ENCODE measurements around the gene SGF29.
"Not testable (repeated sequence)": the region's sequence is repeated elsewhere in the genome, so short reads cannot be mapped to it uniquely, and the experiment has no call there.

SGF29 gene

DNA sequence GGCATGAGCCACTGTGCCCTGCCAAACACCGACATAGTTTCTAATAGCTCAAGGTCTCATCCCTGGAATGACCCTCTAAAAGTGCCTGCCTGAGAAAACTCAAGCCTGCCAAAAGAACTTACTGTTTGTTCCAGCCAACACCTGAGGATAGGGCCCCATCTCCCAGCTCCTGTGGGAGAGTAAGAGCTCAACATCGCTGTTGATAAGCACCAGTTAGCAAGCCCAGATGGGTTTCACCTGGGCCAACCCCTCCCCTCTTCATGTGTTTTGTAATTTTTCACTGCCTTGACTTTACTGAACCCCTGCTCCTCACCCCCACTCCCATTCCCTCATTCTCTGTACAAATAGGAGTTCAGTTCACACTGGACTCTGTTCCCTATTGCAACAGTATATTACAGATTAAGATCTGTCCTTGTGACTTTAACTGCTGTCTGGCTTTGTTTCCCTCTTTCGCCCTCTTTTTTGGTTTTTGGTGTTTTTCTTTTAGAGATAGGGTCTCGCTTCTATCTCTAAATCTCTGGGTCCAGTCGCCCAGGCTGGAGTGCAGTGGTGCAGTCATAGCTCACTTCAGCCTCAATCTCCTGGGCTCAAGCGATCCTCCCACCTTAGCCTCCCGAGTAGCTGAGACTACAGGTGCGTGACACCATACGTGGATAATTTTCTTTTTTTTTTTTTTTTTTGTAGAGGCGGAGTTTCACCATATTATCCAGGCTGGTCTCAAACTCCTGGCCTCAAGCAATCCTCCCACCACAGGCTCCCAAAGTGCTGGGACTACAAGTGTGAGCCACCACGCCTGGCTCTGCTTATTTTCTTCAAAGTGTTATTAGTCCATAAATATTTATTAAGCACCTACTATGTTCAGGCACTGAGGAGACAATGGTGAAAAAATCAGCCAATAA lies 27.3 kb upstream of the SGF29 start:
- no peak for DNase-seq (ENCODE audit: low read depth)
- TF ChIP-seq, protein P1, sequence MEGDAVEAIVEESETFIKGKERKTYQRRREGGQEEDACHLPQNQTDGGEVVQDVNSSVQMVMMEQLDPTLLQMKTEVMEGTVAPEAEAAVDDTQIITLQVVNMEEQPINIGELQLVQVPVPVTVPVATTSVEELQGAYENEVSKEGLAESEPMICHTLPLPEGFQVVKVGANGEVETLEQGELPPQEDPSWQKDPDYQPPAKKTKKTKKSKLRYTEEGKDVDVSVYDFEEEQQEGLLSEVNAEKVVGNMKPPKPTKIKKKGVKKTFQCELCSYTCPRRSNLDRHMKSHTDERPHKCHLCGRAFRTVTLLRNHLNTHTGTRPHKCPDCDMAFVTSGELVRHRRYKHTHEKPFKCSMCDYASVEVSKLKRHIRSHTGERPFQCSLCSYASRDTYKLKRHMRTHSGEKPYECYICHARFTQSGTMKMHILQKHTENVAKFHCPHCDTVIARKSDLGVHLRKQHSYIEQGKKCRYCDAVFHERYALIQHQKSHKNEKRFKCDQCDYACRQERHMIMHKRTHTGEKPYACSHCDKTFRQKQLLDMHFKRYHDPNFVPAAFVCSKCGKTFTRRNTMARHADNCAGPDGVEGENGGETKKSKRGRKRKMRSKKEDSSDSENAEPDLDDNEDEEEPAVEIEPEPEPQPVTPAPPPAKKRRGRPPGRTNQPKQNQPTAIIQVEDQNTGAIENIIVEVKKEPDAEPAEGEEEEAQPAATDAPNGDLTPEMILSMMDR (IDR thresholded peaks at IDR 0.05; ENCODE audit: low read depth, low read length, missing control alignments), result no peak
- in situ Hi-C loops (cut with HindIII; ENCODE audit: low sequenced_read_pairs), result no loop called here
- H3K4me3 ChIP-seq (ENCODE audit: low read depth, low read length), result no peak overlapping the region

DNA sequence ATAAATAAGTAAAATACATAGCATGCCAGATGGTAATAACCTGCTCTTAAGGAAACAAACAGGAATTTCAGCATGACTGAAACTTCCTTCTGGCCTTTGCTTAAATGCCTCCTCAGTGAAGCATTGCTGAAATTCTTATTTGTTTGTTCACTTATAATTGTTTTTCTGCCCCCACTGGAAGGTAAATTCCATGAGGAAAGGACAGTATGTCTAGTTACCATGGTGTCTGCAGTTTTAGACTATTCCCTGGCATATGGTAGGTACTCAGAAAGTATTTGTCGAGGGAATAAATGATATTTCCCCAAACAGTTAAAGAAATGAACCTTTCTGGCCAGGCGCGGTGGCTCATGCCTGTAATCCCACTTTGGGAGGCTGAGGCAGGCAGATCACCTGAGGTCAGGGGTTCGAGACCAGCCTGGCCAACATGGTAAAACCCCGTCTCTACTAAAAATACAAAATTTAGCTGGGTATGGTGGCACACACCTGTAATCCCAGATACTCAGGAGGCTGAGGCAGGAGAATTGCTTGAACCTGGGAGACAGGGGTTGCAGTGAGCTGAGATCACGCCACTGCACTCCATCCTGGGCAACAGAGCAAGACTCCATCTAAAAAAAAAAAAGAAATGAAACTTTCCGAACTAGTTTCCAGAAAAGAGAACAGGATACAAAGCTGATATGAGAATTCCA lies 26.5 kb upstream of the SGF29 start:
- DNase-seq (ENCODE audit: low read depth); in situ Hi-C loops (cut with HindIII; ENCODE audit: low sequenced_read_pairs); H3K4me3 ChIP-seq (ENCODE audit: low read depth, low read length): not testable (repeated sequence)

DNA sequence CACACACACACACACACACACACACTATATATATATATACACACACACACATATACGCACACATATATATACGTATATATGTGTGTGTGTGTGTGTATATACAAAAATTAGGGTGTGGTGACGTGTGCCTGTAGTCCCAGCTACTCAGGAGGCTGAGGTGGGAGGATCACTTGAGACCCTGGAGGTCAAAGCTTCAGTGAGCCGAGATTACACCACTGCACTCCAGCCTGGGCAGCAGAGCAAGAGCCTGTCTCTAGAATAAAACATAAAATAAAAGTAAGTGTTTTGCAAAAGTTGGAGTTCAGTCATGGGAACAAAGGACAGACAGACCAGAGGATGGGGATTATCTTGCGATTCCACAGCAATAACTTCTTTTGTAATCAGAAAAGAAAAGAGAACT lies 25.7 kb upstream of the SGF29 start:
- H3K4me3 ChIP-seq (ENCODE audit: low read depth, low read length), result no peak overlapping the region
- no peak for DNase-seq (ENCODE audit: low read depth)
- in situ Hi-C loops (cut with HindIII; ENCODE audit: low sequenced_read_pairs), result no loop called here
- TF ChIP-seq, protein P1 (IDR thresholded peaks at IDR 0.05; ENCODE audit: low read depth, low read length, missing control alignments), result no peak

DNA sequence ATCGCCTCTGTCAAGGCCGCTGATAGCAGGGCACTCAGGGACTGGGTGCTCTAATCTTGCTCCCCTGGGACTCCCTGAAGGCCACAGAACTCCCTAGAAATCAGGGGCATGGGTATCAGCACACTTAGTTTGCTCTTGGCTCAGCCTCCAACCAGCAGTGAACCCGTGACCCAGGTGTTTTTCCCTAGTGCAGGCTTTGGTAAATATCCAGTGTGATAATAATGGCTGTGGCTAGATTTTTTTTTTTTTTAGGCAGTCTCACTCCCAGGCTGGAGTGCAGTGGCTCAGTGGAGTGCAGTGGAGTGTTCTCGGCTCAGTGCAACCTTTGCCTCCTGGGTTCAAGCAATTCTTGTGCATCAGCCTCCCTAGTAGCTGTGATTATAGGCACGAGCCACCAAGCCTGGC lies 25.3 kb upstream of the SGF29 start:
- no peak for DNase-seq (ENCODE audit: low read depth)
- H3K4me3 ChIP-seq (ENCODE audit: low read depth, low read length), result no peak overlapping the region
- TF ChIP-seq, protein P1 (IDR thresholded peaks at IDR 0.05; ENCODE audit: low read depth, low read length, missing control alignments), result no peak
- in situ Hi-C loops (cut with HindIII; ENCODE audit: low sequenced_read_pairs), result no loop called here

DNA sequence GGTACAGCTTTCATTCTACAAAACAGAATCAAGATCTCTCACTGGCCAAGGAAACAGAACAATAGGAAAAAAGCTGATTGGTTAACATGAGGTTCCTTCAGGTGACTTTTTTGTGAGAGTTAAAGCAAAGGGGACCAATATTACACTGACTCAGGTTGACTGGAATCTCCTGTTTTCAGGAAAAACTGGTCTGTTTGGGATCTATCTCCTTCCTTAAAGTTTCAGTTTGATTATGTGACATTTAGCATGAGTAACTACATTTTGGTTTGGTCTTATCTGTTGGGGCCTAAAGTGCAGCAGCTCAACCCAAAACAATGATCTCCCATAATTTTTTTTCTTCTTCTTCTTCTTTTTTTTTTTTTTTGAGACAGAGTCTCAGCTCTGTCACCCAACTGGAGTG lies 24.6 kb upstream of the SGF29 start:
- in situ Hi-C loops (cut with HindIII; ENCODE audit: low sequenced_read_pairs), result no loop called here
- DNase-seq (ENCODE audit: low read depth), result no peak
- TF ChIP-seq, protein P1 (IDR thresholded peaks at IDR 0.05; ENCODE audit: low read depth, low read length, missing control alignments), result no peak
- H3K4me3 ChIP-seq (ENCODE audit: low read depth, low read length), result no peak overlapping the region

DNA sequence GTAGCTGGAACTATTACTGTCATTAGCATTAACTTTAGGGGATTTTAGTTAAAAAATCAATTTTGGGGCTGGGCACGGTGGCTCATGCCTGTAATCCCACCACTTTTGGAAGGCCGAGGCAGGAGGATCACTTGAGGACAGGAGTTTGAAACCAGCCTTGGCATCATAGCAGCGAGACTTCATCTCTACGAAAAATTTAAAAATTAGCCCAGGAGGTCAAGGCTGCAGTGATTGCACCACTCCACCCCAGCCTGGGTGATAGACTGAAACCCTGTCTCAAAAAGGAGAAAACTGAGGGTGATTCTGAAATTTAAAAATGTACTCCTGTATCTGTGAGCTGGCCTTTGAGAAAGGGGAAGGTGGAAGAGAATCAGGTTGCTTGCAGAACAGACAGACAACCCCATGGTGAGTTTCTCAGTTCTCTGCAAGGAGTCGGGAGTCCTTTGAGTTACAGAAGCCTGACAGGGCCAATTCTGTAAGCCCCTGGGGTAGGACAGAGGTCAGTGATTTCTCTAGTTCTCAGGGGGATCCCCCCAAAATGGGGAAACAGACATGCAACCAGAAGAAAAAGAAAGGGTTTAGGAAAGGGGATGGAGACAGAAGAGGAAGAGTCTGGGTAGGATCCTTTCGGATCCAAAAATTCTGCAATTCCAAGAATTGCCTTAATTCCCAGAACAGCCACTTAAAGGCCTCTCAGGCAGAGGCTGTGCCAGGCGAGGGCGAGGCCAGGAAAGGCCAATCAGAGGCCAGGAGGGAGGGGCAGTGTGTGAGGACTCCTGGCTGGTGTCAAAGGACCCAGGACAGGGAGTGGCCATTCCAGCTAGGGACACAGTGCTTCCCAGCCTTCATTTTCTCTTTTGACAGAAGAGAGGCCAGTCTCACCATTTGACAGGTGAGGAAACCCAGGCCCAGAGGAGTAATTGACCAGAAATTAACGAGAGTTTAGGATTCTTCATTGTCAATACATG lies 21.7 kb upstream of the SGF29 start:
- H3K4me3 ChIP-seq (ENCODE audit: low read depth, low read length), result no peak overlapping the region
- in situ Hi-C loops (cut with HindIII; ENCODE audit: low sequenced_read_pairs), result no loop called here
- DNase-seq (ENCODE audit: low read depth), result no peak

More for the DNA sequence above, 21.7 kb upstream of the SGF29 start:
- TF ChIP-seq, protein P1 (IDR thresholded peaks at IDR 0.05; ENCODE audit: low read depth, low read length, missing control alignments), result no peak
